ENCODE results near the gene PRPH. TPM values are rescaled to one million over a fixed set of nuclear protein-coding genes. Genes with fewer than 3 reads are reported as not detected.
A peak's percentile ranks its signal among the peaks of the same experiment; 100 is the strongest.
"Not testable (repeated sequence)": the region's sequence is repeated elsewhere in the genome, so short reads cannot be mapped to it uniquely, and the experiment has no call there.

The PRPH gene
- 1 to 10 TPM in 2 of 3 donors, under 1 TPM in 1; 0.43 to 2.4 (median 2.1) TPM for polyA plus RNA-seq

DNA sequence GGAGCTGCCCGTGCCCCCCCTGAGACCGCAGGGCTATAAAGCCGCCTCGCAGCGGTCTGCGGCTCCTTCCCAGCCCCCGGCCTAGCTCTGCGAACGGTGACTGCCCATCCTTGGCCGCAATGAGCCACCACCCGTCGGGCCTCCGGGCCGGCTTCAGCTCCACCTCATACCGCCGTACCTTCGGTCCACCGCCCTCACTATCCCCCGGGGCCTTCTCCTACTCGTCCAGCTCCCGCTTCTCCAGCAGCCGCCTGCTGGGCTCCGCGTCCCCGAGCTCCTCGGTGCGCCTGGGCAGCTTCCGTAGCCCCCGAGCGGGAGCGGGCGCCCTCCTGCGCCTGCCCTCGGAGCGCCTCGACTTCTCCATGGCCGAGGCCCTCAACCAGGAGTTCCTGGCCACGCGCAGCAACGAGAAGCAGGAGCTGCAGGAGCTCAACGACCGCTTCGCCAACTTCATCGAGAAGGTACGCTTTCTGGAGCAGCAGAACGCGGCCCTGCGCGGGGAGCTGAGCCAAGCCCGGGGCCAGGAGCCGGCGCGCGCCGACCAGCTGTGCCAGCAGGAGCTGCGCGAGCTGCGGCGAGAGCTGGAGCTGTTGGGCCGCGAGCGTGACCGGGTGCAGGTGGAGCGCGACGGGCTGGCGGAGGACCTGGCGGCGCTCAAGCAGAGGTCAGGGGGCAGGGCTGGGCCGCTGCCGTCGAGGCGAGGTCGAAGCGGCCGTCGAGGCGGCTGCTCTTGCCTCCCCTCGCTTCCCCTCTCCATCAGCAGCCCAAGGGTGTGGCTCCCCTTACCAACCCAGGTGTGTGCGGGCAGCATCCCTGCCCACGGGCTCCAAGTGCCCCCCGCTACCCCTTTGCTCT lies at the start of gene PRPH:
TSS of gene PRPH (plus strand) at position 66 of the 855 bp plus-strand sequence. CDS start at position 120, 54 bp downstream.
- WGBS, 3 donors: 10 to 17% (median 15%) methylated on average over 55 to 82 of the region's 82 CpGs

DNA sequence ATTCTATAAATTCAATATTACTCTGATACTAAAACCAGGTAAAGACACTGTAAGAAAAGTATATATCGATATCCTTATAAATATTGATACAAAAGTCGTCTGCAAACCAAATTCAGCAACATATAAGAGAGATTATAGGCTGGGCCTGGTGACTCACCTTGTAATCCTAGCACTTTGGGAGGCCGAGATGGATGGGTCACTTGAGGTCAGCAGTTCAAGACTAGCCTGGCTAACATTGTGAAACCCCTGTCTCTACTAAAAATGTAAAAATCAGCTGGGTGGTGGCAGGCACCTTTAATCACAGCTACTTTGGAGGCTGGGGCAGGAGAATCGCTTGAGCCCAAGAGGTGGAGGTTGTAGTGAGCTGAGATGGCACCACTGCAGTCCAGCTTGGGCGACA lies 43.6 kb upstream of the PRPH start:
- WGBS, 3 donors: 93 to 96% (median 94%) methylated on average over 5 of the region's 5 CpGs

More for the DNA sequence above, at the start of gene PRPH:
- H3K27ac ChIP-seq (ENCODE audit: low read depth, low read length): no peak within 1 kb of the TSS

DNA sequence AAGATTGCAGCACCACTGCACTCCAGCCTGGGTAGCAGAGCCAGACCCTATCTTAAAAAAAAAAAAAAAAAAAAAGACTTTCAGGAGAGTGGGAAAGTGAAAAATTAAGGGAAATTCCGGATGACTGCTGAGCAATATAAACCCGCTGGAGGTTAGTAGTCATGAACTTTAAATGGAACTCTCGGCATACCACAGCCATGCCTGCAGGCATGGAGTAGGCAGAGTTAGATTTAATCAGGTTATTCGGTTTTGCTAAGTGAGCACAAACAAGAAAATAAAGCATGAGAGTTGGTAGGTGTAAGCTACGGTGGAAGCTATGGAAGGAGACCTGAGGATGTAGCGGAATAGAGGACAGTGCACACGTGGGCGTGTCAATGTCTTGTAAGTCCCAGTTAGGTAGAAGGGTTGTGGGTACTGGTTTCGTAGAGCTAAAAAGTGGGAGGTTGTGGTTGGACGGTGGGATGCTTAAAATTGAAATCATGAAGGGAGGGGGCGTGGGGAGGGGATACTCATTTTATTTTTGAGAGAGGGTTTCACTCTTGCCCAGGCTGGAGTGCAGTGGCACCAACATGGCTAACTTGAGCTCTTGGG lies 41.8 kb upstream of the PRPH start:
- 87 to 90% (median 88%) methylated on average over 11 of the region's 11 CpGs for WGBS, 3 donors
- no peak overlapping the region for H3K27ac ChIP-seq (ENCODE audit: low read depth, low read length)

More for the DNA sequence above, 43.6 kb upstream of the PRPH start:
- no peak overlapping the region for H3K27ac ChIP-seq (ENCODE audit: low read depth, low read length)

DNA sequence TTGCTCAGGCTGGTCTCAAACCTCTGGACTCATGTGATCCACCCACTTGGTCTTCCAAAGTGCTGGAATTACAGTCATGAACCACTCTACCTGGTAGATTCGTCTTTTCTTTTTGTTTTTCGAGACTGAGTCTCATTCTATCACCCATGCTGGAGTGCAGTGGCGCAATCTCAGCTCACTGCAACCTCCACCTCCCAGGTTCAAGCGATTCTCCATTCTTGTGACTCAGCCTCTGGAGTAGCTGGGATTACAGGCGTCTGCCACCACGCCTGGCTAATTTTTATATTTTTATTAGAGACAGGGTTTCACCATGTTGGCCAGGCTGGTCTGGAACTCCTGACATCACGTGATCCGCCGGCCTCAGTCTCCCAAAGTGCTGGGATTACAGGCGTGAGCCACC lies 39.5 kb upstream of the PRPH start:
- 95 to 97% (median 95%) methylated on average over 10 of the region's 10 CpGs for WGBS, 3 donors
- not testable (repeated sequence) for H3K27ac ChIP-seq (ENCODE audit: low read depth, low read length)

DNA sequence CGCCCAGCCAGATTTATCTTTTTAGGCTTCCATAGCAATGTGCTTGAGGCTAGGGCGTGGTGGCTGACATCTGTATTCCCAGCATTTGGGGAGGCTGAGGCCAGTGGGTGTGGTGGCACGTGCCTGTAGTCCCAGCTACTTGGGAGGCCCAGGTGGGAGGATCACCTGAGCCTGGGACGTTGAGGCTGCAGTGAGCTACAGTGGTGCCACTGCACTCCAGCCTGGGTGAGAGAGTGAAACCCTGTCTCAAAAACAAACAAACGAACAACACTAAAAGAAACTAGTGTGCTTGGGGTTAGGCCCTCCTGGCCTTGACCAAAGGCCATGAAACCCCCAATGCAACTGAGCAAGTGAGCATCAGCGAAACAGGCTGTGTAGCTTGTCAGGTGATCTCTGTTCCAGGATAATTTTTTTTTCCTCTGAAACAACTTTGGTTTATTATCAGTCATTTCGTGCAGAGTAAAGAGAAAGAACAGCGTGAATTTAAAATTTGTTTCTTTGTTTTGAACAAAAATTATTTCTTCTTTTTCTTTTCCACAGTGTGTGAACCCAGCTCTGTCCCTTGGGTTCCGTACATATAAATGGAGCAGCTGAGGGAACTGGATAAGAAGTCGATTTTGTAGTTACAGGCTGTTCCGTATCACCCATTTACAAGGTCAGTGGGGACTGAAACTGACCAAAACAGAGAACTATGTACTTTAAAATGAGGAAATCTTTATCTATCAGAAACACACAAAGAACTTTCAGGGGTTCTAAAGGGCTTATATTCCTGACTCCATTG lies 38.9 kb upstream of the PRPH start:
- no peak overlapping the region for H3K27ac ChIP-seq (ENCODE audit: low read depth, low read length)
- WGBS, 3 donors: 78 to 87% (median 85%) methylated on average over 11 of the region's 11 CpGs

DNA sequence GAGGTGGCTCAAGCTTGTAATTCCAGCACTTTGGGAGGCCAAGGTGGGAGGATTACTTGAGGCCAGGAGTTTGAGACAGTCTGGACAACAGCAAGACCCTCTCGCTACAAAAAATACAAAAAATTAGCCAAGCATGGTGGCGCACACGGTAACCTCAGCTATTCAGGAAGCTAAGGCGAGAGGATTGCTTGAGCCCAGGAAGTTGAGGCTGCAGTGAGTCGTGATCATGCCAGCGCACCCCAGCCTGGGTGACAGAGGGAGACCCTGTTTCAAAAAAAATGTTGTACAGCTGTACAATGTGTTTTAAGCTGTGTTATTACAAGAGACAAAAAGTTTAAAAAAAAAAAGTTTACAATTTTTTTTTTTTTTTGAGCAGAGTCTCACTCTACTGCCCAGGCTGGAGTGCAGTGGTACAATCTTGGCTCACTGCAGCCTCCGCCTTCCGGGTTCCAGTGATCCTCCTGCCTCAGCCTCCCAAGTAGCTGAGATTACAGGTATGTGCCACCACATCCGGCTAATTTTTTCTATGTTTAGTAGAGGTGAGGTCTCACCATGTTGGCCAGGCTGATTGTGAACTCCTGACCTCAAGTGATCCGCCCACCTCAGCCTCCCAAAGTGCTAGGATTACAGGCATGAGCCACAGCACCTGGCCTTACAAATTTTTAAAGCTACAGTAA lies 37.3 kb upstream of the PRPH start:
- not testable (repeated sequence) for H3K27ac ChIP-seq (ENCODE audit: low read depth, low read length)
- WGBS, 3 donors: 81 to 94% (median 82%) methylated on average over 10 of the region's 10 CpGs

DNA sequence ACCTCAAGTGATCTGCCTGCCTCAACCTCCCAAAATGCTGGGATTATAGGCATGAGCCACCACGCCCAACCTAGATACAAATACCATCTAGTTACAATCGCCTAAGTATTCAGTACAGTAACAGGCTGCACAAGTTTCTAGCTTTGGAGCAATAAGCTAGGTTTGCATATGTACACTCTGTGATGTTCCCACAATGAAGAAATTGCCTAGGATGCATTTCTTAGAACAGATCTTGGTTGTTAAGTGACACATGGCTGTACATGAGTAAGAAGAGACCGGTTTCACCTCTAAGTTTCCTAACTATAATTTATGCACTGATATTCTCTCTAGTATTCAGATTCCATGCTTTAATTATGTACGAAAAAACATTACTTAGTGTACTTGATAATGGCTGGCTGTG lies 35.5 kb upstream of the PRPH start:
- H3K27ac ChIP-seq (ENCODE audit: low read depth, low read length): no peak overlapping the region
- WGBS, 3 donors: 86 to 88% (median 86%) methylated on average over 4 of the region's 4 CpGs

DNA sequence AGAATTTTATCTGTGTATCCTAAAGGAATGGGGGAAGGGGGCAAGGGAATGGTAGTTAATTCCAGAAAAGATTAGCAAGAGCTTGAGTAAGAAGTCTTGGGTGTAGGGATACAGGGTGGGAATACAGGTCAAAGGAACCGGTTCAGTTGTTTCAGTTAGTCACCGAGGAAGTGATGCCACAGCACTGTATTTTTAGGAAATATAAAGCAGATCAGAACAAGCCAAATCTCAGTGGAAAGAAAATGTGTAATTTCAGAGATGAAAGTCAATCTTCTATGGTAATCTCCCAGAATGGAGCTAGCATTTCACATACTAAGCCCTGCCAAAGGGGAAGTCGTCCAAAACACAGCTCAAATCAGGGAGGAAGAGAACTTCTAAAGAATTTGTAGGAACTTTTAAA lies 34.8 kb upstream of the PRPH start:
- no peak overlapping the region for H3K27ac ChIP-seq (ENCODE audit: low read depth, low read length)
- WGBS, 3 donors: 17 to 74% (median 18%) methylated on average over 3 of the region's 3 CpGs

DNA sequence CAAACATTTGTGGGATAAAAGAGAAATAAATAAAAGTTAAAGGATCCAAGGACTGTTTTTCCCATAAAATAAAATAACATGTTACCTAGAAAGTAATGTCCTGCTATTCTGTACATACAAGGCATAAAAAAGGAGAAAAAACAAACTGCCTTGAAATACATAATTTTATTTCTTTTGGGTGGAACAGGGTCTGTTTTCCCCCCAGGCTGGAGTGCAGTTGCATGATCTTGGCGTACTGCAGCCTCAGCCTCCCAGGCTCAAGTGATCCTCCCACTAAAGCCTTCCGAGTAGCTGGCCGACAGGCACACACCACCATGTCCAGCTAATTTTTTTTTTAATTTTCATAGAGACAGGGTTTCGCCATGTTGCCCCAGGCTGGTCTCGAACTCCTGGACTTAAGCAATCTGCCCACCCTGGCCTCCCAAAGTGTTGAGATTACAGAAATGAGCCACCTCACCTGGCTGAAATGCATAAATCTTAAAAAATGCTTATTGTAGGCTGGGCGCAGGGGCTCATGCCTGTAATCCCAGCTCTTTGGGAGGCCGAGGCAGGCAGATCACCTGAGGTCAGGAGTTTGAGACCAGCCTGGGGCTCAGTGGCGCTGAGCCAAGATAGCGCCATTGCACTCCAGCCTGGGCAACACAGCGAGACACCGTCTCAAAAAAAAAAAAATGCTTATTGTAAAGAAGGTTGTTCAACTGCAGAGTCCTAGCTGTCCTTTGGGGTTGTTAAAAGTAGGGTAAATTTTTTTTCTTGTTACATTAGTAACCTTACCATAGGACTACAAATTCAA lies 34.2 kb upstream of the PRPH start:
- 72 to 88% (median 79%) methylated on average over 11 of the region's 11 CpGs for WGBS, 3 donors
- no peak overlapping the region for H3K27ac ChIP-seq (ENCODE audit: low read depth, low read length)

DNA sequence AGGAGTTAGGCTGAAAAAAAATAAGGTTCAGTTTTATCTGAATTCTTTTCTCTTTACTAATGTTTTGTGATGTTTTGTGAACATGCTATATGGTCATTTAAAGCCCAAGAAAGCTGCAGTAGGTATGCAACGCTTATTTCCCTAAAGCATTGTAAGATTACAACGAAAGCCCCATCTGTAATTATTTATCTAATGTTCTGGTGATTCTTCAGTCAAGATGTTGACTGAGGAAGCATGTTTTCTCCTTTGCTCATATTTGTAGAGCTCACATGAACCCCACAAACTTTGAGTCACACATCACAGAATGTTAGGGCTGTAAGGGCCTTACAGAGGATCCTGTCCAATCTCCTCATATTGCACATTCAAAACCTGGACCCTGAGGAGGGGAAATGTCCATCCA lies 33.2 kb upstream of the PRPH start:
- H3K27ac ChIP-seq (ENCODE audit: low read depth, low read length): no peak overlapping the region
- WGBS, 3 donors: 91 to 93% (median 93%) methylated on average over 2 of the region's 2 CpGs

DNA sequence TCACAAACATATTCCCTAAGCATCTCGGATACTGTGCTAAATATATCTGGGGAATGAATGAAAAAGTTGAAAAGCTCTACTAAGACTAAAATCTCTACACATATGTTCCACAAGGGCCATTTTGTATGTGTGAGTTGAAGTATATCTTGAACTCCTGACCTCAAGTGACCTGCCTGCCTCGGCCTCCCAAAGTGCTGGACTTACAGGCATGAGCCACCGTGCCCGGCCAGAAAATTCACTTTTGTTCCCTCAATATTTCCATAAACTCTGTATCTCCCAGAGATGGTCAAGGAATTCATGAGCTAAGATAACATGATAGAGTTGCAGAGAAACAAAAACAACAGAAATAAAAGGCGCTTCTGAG lies 31.6 kb upstream of the PRPH start:
- no peak overlapping the region for H3K27ac ChIP-seq (ENCODE audit: low read depth, low read length)
- 86 to 89% (median 88%) methylated on average over 5 of the region's 5 CpGs for WGBS, 3 donors

DNA sequence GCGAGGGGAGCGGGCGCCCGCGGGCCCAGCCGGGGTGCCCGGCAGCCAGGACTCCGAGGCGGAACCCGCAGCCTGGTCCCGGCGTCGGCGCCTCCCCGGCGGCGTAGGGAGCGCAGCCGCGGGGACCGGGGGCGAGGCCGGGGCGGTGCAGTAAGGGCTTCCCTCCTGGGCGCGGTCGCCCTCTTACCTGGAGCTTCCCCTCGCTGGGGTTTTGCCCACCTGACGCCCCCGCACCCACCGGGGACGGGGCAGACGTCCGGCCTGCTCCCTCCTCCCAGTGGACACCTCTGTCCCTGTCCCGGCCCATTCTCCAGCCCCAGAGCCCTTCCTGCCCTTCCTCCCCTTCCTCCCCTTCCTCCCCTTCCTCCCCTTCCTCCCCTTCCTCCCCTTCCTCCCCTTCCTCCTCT lies 30.5 kb upstream of the PRPH start:
- whole genome bisulfite sequencing, 3 donors: 0 to 1% (median 0%) methylated on average over 21 to 33 of the region's 35 CpGs
- no peak overlapping the region for H3K27ac ChIP-seq (ENCODE audit: low read depth, low read length)

DNA sequence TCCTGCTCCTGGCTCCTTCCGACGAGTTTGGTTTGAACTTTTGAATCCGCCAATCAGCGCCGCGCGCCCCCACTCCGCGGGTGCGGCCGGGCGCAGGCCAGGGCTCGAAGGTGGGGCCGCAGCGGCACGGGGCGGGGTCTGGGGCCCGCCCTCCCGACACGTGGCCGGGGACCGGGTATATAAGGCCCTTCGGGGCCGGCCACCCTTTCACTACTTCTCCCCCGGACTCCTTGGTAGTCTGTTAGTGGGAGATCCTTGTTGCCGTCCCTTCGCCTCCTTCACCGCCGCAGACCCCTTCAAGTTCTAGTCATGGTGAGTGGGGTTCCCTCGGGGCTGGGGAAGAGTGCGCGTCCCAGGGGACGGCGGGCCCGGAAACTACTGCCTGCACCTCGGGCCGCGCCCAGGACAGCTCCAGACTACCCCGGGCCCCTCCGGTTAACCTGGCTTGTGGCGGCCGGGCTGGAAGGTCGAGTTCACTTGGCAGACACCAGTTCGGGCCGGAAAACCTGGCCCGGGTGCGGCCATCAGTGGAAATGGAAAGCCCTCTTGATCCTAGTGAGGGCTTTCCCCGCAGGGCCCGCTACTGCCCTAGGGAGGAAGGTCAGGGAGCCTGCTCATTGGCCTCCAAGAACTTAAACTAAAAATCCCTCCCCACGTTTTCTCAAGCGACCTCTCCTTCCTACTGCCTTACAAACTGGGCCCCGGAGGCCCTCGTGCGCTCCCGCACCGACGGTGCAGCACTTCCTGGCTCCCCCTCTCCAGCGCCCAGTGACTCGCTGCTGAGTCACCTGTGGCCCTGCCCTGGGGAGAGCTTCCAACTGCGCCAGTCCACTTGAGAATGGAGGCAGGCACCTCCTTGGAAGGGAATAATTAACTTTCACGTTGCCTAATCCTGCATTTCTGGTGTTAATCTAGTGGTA lies 29.8 kb upstream of the PRPH start, which contains the start of gene TUBA1C:
TSS of gene TUBA1C (plus strand) at position 210 of the 920 bp plus-strand sequence. CDS start at position 310, 100 bp downstream.
- H3K27ac ChIP-seq (ENCODE audit: low read depth, low read length): peak within 1 kb of the TSS; percentile 95
- WGBS, 3 donors: 1 to 2% (median 1%) methylated on average over 61 of the region's 61 CpGs

DNA sequence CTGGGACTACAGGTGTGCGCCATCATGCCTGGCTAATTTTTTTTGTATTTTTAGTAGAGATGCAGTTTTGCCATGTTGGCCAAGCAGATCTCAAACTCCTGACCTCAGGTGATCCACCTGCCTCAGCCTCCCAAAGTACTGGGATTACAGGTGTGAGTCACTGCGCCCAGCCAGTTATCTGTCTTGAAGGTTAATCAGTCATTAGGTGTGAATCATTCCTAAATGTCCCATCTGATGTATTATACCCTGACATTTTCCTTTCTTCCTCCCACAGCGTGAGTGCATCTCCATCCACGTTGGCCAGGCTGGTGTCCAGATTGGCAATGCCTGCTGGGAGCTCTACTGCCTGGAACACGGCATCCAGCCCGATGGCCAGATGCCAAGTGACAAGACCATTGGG lies 25.8 kb upstream of the PRPH start:
- 78 to 87% (median 86%) methylated on average over 4 to 6 of the region's 6 CpGs for WGBS, 3 donors
- not testable (repeated sequence) for H3K27ac ChIP-seq (ENCODE audit: low read depth, low read length)

DNA sequence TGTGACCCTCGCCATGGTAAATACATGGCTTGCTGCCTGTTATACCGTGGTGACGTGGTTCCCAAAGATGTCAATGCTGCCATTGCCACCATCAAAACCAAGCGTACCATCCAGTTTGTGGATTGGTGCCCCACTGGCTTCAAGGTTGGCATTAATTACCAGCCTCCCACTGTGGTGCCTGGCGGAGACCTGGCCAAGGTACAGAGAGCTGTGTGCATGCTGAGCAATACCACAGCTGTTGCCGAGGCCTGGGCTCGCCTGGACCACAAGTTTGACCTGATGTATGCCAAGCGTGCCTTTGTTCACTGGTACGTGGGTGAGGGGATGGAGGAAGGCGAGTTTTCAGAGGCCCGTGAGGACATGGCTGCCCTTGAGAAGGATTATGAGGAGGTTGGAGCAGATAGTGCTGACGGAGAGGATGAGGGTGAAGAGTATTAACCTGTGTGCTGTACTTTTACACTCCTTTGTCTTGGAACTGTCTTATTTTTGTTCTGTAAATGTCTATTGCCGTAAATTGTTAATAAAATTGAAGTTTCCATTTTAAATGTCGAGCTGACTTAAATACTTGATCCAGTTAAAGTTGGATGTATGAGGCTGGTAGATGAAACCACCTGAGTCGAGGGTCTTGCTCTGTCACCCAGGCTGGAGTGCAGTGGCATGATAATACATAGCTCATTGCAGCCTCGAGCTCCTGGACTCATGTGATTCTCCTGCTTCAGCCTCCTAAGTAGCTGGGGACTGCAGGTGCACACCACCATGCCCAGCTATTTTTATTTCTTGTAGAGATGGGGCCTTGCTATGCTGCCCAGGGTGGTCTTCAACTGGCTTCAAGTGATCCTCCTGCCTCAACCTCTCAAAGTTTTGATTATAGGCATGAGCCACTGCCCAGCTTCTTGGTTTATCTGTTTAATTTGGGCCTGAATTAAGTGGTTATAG lies 21.9 kb upstream of the PRPH start:
- 92 to 96% (median 96%) methylated on average over 14 to 16 of the region's 16 CpGs for WGBS, 3 donors
- no peak overlapping the region for H3K27ac ChIP-seq (ENCODE audit: low read depth, low read length)
